Measurements from ENCODE around the gene SIN3A. TPM values are rescaled to one million over a fixed set of nuclear protein-coding genes. Genes with fewer than 3 reads are reported as not detected.

Gene SIN3A
- total and polyA plus RNA-seq, 9 of the 15 experiments (the other 6 are each of a cell fraction or from before 2014, with no cell fraction given) = 11.1 to 70.3 (median 25.3) TPM

- TF ChIP-seq BCLAF1 (IDR thresholded peaks at IDR 0.05; ENCODE audit: borderline replicate concordance in 1 of 2, control insufficient read depth in 1 of 2, low read depth in 2 of 2, low read length in 1 of 2) = no peak
- TF ChIP-seq HMGXB4 (CRISPR knock-in tag; IDR thresholded peaks at IDR 0.05) = 0 out of 2 replicates have a peak, but pooled peaks have one; percentile 61
- TF ChIP-seq ZNF79 (CRISPR knock-in tag; IDR thresholded peaks at IDR 0.05; ENCODE audit: low read depth) = no peak
- TF ChIP-seq ZNF165 (CRISPR knock-in tag; IDR thresholded peaks at IDR 0.05; ENCODE audit: borderline replicate concordance) = no peak
- no peak for TF ChIP-seq NKRF (IDR thresholded peaks at IDR 0.05; ENCODE audit: borderline replicate concordance)
- TF ChIP-seq KLF16 (IDR thresholded peaks at IDR 0.05) = no peak
- TF ChIP-seq MECOM (CRISPR knock-in tag; IDR thresholded peaks at IDR 0.05) = no peak
- no peak for TF ChIP-seq TEAD2 (tag; IDR thresholded peaks at IDR 0.05)
- TF ChIP-seq ARHGAP35 (IDR thresholded peaks at IDR 0.05; ENCODE audit: partially characterized antibody) = no peak
- no peak for TF ChIP-seq ESRRB (CRISPR knock-in tag; IDR thresholded peaks at IDR 0.05; ENCODE audit: borderline replicate concordance)
- TF ChIP-seq UBTF (IDR thresholded peaks at IDR 0.05; ENCODE audit: borderline replicate concordance in 1 of 2, low read depth in 2 of 2, low read length in 2 of 2) = peak; percentile 10 to 80; a peak in 3 of 4 replicates
- no peak for TF ChIP-seq PHF21A (IDR thresholded peaks at IDR 0.05; ENCODE audit: borderline replicate concordance, low read depth)
- TF ChIP-seq MNT (conservative IDR thresholded peaks at IDR 0.05) = no peak; a peak in 1 of 4 replicates
- TF ChIP-seq EWSR1 (IDR thresholded peaks at IDR 0.05; ENCODE audit: borderline replicate concordance, low read depth, partially characterized antibody) = no peak
Measured at GRCh38 chr15:75454471-75455378, 3.2 kb upstream of the SIN3A start (continued).

All from K562 (cell line).